Testis (tissue), 3 donors: ENCODE results near the gene CDYL2. TPM values are rescaled to one million over a fixed set of nuclear protein-coding genes. Genes with fewer than 3 reads are reported as not detected.

ENCODE experiments used
- DNase-seq: peaks from one replicate; pipeline ENCODE4 v3.0.0-alpha.2; 2019
- H3K27ac ChIP-seq, 2 donors: fragments of 200-600 bp; sonication (generic); one replicate each; pipeline ENCODE4 v1.5.1; 2019
- H3K27me3 ChIP-seq: fragments of 200-600 bp; sonication (generic); one replicate; pipeline ENCODE4 v1.5.1; 2019
- H3K36me3 ChIP-seq: fragments of 200-600 bp; sonication (generic); one replicate; pipeline ENCODE4 v1.5.1; 2017; ENCODE audit warnings: low read depth; ENCODE audit errors: missing control alignments
- H3K4me1 ChIP-seq: fragments of 200-600 bp; sonication (generic); one replicate; pipeline ENCODE4 v1.5.1; 2019
- H3K4me3 ChIP-seq, 2 donors: fragments of 200-600 bp; sonication (generic); one replicate each; pipeline ENCODE4 v1.5.1; 2017 to 2019
- H3K9me3 ChIP-seq: fragments of 200-600 bp; sonication (generic); one replicate; pipeline ENCODE4 v1.5.1; 2017
- POLR2A ChIP-seq: fragments of 450-650 bp; IDR thresholded peaks from one replicate; pipeline ENCODE4 v1.6.1; 2017; ENCODE audit warnings: antibody characterized with exemption, mild to moderate bottlenecking, moderate library complexity
- WGBS, 2 donors: methylation state at CpG; one replicate each; pipeline ENCODE4 v1.1.5; 2018; 5-methylcytosine and 5-hydroxymethylcytosine counted together
- intact Hi-C: fragments of 100-400 bp; cut with DNase I; formaldehyde crosslinking; loops from one replicate; pipeline ENCODE4 v1.15.1; 2023; ENCODE audit warnings: low total_unique reads
- polyA plus RNA-seq: library from polyadenylated mRNA; stranded (reverse); fragments of 350-450 nt; fragmentation: Illumina TruSeq; extraction: RNeasy Lipid Tissue Mini Kit (QIAGEN cat#74804); gene quantifications from one replicate; pipeline ENCODE4 v1.2.3, GENCODE V29; 2014; ENCODE audit warnings: low read depth, low replicate concordance; ENCODE audit not compliant: insufficient read depth
- total RNA-seq, 2 donors: library from RNA; depleted of rRNA; stranded (reverse); fragments of >200 nt; gene quantifications; one replicate each; pipeline ENCODE4 v1.2.3, GENCODE V29; 2016
- TF ChIP-seq, protein P1 (sequence below), 3 experiments: fragments of 450-650 bp in 2 of 3; fragments of 200-600 bp in 1 of 3; sonication (generic) in 1 of 3; IDR thresholded peaks; one replicate each; pipeline ENCODE4 v1.5.1; 2016 to 2019; ENCODE audit warnings: antibody characterized with exemption in 3 of 3, mild to moderate bottlenecking in 2 of 3, moderate library complexity in 1 of 3

Gene CDYL2
- total and polyA plus RNA-seq, 3 donors from 2014 or later: 31.2 to 63.7 (median 60.4) TPM

DNA sequence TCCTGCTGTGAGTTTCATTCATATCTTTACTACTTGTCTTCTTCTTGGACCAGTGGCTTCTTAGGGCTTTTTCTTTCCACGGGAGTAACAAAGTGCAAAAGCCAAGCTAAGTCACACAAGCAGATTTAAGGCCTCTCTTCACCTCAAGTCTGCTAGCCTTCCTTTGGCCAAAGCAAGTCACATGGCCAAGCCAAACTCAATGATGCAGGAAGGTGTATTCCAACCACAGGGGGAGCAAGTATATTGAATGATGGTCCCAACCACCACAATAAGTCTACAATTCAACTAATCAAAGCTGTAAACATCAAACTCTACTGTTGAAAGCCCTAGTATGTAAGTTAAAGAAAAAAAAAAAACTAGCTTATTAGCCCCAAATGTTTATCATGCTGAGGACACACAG is 44.5 kb upstream of the CDYL2 start:
- H3K4me3 ChIP-seq: no peak overlapping the region
- 95% methylated on average over 1 of the region's 1 CpG for WGBS, 2 donors
- TF ChIP-seq POLR2A: no peak
- TF ChIP-seq, protein P1, sequence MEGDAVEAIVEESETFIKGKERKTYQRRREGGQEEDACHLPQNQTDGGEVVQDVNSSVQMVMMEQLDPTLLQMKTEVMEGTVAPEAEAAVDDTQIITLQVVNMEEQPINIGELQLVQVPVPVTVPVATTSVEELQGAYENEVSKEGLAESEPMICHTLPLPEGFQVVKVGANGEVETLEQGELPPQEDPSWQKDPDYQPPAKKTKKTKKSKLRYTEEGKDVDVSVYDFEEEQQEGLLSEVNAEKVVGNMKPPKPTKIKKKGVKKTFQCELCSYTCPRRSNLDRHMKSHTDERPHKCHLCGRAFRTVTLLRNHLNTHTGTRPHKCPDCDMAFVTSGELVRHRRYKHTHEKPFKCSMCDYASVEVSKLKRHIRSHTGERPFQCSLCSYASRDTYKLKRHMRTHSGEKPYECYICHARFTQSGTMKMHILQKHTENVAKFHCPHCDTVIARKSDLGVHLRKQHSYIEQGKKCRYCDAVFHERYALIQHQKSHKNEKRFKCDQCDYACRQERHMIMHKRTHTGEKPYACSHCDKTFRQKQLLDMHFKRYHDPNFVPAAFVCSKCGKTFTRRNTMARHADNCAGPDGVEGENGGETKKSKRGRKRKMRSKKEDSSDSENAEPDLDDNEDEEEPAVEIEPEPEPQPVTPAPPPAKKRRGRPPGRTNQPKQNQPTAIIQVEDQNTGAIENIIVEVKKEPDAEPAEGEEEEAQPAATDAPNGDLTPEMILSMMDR (IDR thresholded peaks at IDR 0.05): no peak
- H3K9me3 ChIP-seq: no peaks in the 10 kb centered on the region
- intact Hi-C loops: no loop called here
- no peak for DNase-seq
- H3K27ac ChIP-seq: no peak overlapping the region
- no peaks in the 10 kb centered on the region for H3K4me1 ChIP-seq
- no peaks in the 10 kb centered on the region for H3K36me3 ChIP-seq
- no peaks in the 10 kb centered on the region for H3K27me3 ChIP-seq

DNA sequence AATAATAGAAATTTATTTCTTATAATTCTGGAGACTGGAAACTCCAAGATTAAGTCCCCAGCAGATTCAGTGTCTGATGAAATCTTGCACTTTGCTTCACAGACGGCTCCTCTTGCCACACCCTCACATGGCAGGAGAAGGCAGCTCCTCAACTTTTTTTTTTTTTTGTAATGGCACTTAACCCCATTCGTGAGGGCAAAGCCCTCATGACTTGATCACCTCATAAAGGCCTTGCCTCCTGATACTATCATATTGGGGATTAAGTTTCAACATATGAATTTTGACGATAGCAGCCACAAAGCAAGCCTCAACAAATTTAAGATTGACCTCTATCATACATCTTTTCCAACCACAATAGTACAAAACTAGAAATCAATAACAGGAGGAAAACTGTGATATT is 42.3 kb upstream of the CDYL2 start:
- Histone ChIP-seq H3K27me3 (no peaks in the 10 kb centered on the region), H3K27ac (no peak overlapping the region), H3K4me3 (no peak overlapping the region), H3K9me3 (no peaks in the 10 kb centered on the region), H3K36me3 (no peaks in the 10 kb centered on the region), H3K4me1 (no peaks in the 10 kb centered on the region)
- TF ChIP-seq POLR2A: no peak
- TF ChIP-seq, protein P1 (IDR thresholded peaks at IDR 0.05): no peak
- intact Hi-C loops: no loop called here
- WGBS, 2 donors: 85 to 87% methylated on average over 3 of the region's 3 CpGs
- DNase-seq: no peak

DNA sequence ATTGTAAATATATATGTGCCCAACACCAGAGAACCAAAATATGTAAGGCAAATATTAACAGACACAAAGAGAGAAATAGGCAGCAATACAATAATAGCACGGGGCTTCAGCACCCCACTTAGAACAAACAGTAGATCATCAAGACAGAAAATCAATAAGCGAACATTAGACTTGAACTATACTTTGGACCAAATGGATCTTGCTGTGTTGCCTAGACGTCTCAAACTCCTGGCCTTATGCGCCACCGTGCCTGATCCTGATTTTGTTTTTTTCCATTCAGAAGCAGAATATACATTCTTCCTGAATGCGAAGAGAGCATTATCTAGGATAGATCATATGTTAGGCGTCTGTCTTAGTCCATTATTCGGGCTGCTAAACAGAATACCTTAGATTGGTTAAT is 41.9 kb upstream of the CDYL2 start:
- Histone ChIP-seq H3K27ac (no peak overlapping the region), H3K36me3 (no peaks in the 10 kb centered on the region), H3K27me3 (no peaks in the 10 kb centered on the region), H3K9me3 (no peaks in the 10 kb centered on the region), H3K4me3 (no peak overlapping the region), H3K4me1 (no peaks in the 10 kb centered on the region)
- TF ChIP-seq POLR2A: no peak
- TF ChIP-seq, protein P1 (IDR thresholded peaks at IDR 0.05): no peak
- DNase-seq: no peak
- WGBS, 2 donors: 92 to 94% methylated on average over 8 of the region's 8 CpGs
- intact Hi-C loops: no loop called here

DNA sequence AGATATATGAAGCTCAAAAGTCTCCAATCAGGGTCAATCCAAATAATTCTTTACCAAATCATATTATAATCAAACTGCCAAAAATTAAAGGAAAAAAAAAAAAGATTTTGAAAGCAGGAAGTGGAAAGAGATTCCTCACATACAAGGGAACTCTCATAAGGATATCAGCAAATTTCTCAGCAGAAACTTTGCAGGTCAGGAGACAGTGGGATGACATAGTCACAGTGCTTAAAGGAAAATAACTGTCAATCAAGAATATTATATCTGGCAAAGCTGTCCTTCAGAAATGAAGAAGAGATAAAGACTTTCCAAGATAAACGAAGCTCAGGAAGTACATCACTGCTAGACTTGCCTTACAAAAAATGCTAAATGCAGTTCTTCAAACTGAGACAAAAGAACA is 40.0 kb upstream of the CDYL2 start:
- no peaks in the 10 kb centered on the region for H3K27me3 ChIP-seq
- H3K4me3 ChIP-seq: no peak overlapping the region
- no peaks in the 10 kb centered on the region for H3K4me1 ChIP-seq
- intact Hi-C loops: no loop called here
- H3K27ac ChIP-seq: no peak overlapping the region
- no peaks in the 10 kb centered on the region for H3K36me3 ChIP-seq
- no peaks in the 10 kb centered on the region for H3K9me3 ChIP-seq
- DNase-seq: no peak
- TF ChIP-seq, protein P1 (IDR thresholded peaks at IDR 0.05): no peak
- TF ChIP-seq POLR2A: no peak
- 61 to 82% methylated on average over 1 of the region's 1 CpG for WGBS, 2 donors

DNA sequence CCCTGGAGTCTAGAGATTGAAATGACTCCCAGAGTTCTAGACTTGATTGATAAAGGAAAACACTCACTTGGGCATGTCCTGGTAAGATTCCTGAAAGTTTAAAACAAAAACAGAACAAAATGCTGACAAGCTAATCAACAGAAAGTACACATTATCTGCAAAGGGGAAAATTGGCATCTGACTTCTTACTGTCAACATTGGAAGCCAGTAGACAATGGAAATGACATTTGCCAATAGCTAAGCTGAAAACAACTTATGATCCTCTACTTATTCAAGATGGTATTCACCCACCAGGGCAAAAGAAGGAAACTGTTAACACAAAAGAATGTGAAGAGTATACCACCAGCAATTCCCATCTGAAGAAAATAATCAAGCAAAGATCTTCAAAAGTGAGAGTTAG is 36.8 kb upstream of the CDYL2 start:
- Histone ChIP-seq H3K4me3 (no peak overlapping the region), H3K27ac (no peak overlapping the region), H3K36me3 (no peaks in the 10 kb centered on the region), H3K27me3 (no peaks in the 10 kb centered on the region), H3K9me3 (no peaks in the 10 kb centered on the region), H3K4me1 (no peaks in the 10 kb centered on the region)
- TF ChIP-seq, protein P1 (IDR thresholded peaks at IDR 0.05): no peak
- no peak for TF ChIP-seq POLR2A
- intact Hi-C loops: no loop called here
- no peak for DNase-seq
